Esophagus muscularis mucosa (tissue), 3 donors: ENCODE measurements around the gene ZNF25.

Source experiments
- EP300 ChIP-seq: sonication (generic); formaldehyde crosslinking; IDR thresholded peaks from one replicate; pipeline ENCODE4 v1.6.1; 2017; ENCODE audit warnings: antibody characterized with exemption
- TF ChIP-seq, protein P1 (sequence below), 3 experiments: fragments of 200-600 bp in 2 of 3; fragments of 450-650 bp in 1 of 3; sonication (generic) in 2 of 3; IDR thresholded peaks; one replicate each; pipeline ENCODE4 v1.5.1; 2017 to 2019; ENCODE audit warnings: antibody characterized with exemption in 3 of 3, mild to moderate bottlenecking in 2 of 3, moderate library complexity in 1 of 3

GRCh38 chr10:37930423-37930822 is 46.0 kb downstream of the ZNF25 start:
- TF ChIP-seq, protein P1, sequence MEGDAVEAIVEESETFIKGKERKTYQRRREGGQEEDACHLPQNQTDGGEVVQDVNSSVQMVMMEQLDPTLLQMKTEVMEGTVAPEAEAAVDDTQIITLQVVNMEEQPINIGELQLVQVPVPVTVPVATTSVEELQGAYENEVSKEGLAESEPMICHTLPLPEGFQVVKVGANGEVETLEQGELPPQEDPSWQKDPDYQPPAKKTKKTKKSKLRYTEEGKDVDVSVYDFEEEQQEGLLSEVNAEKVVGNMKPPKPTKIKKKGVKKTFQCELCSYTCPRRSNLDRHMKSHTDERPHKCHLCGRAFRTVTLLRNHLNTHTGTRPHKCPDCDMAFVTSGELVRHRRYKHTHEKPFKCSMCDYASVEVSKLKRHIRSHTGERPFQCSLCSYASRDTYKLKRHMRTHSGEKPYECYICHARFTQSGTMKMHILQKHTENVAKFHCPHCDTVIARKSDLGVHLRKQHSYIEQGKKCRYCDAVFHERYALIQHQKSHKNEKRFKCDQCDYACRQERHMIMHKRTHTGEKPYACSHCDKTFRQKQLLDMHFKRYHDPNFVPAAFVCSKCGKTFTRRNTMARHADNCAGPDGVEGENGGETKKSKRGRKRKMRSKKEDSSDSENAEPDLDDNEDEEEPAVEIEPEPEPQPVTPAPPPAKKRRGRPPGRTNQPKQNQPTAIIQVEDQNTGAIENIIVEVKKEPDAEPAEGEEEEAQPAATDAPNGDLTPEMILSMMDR (IDR thresholded peaks at IDR 0.05) = no peak
- TF ChIP-seq EP300 = no peak
